Fibroblast of lung (primary cell): ENCODE results near the gene EBF3. TPM values are rescaled to one million over a fixed set of nuclear protein-coding genes. Genes with fewer than 3 reads are reported as not detected.

ENCODE experiments used
- DNase-seq, 2 donors: peaks; one replicate each; pipeline versions ENCODE4 v3.0.0 to v3.0.0-alpha.2; 2010; ENCODE audit warnings: low read depth in 2 of 2
- H2AFZ ChIP-seq: 2 replicates; pipeline ENCODE4 v1.5.1; 2012; ENCODE audit warnings: low read length, control low read depth, inconsistent platforms
- H3K27ac ChIP-seq: 2 replicates; pipeline ENCODE4 v1.5.1; 2011; ENCODE audit warnings: low read length, control low read depth; ENCODE audit not compliant: insufficient read depth
- H3K27me3 ChIP-seq: 2 replicates; pipeline ENCODE4 v1.5.1; 2011; ENCODE audit warnings: mild to moderate bottlenecking, low read length; ENCODE audit not compliant: control insufficient read depth, insufficient read depth
- H3K36me3 ChIP-seq: 2 replicates; pipeline ENCODE4 v1.5.1; 2011; ENCODE audit warnings: low read length; ENCODE audit not compliant: control insufficient read depth, insufficient read depth
- H3K4me1 ChIP-seq: 2 replicates; pipeline ENCODE4 v1.5.1; 2011; ENCODE audit warnings: low read length; ENCODE audit not compliant: control insufficient read depth, insufficient read depth; ENCODE audit errors: extremely low read depth
- H3K4me2 ChIP-seq: 2 replicates; pipeline ENCODE4 v1.5.1; 2011; ENCODE audit warnings: low read length, control low read depth; ENCODE audit not compliant: insufficient read depth; ENCODE audit errors: extremely low read depth
- H3K4me3 ChIP-seq, 4 experiments: fragments of 200-600 bp in 1 of 4; sonication (generic) in 1 of 4; replicated peaks in 1 of 4; 2 replicates each; pipeline ENCODE4 v1.5.1; 2011 to 2016; ENCODE audit warnings: low read length in 4 of 4, low read depth in 3 of 4, mild to moderate bottlenecking in 3 of 4, control low read depth in 2 of 4, inconsistent platforms in 1 of 4, mixed read lengths in 1 of 4; ENCODE audit not compliant: insufficient read depth in 1 of 4; ENCODE audit errors: control extremely low read depth in 1 of 4
- H3K79me2 ChIP-seq: 2 replicates; pipeline ENCODE4 v1.5.1; 2012; ENCODE audit warnings: mild to moderate bottlenecking, low read length, inconsistent platforms; ENCODE audit not compliant: control insufficient read depth, insufficient read depth
- H3K9ac ChIP-seq: 2 replicates; pipeline ENCODE4 v1.5.1; 2011; ENCODE audit warnings: mild to moderate bottlenecking, low read length, control low read depth; ENCODE audit not compliant: insufficient read depth
- H3K9me3 ChIP-seq: 2 replicates; pipeline ENCODE4 v1.5.1; 2012; ENCODE audit warnings: low read depth, low read length; ENCODE audit not compliant: control insufficient read depth, insufficient read depth
- H4K20me1 ChIP-seq: 2 replicates; pipeline ENCODE4 v1.5.1; 2011; ENCODE audit warnings: low read length; ENCODE audit not compliant: control insufficient read depth, insufficient read depth; ENCODE audit errors: extremely low read depth
- EZH2 ChIP-seq: IDR thresholded peaks from 2 replicates; pipeline ENCODE4 v1.5.1; 2012; ENCODE audit warnings: low read length, control low read depth, mild to moderate bottlenecking; ENCODE audit errors: missing control alignments
- polyA plus RNA-seq, 2 donors: library from polyadenylated mRNA; depleted of rRNA in 1 of 2; stranded (reverse) in 1 of 2; unstranded in 1 of 2; fragments of >200 nt; gene quantifications; 2 replicates each; pipeline ENCODE4 v1.2.1, GENCODE V29; 2011 to 2012; ENCODE audit warnings: missing spikeins in 1 of 2
- total RNA-seq: library from RNA; depleted of rRNA; stranded (reverse); fragments of >200 nt; gene quantifications from 2 replicates; pipeline ENCODE4 v1.2.1, GENCODE V29; 2014
- TF ChIP-seq, protein P1 (sequence below), 2 donors: IDR thresholded peaks in 1 of 2; conservative IDR thresholded peaks in 1 of 2; 1 replicate in 1 of 2; 2 replicates in 1 of 2; pipeline ENCODE4 v1.5.1; 2011 to 2012; ENCODE audit warnings: low read length in 2 of 2, control low read depth in 1 of 2, inconsistent platforms in 1 of 2, low read depth in 1 of 2, mild to moderate bottlenecking in 1 of 2

Gene EBF3
- total and polyA plus RNA-seq, 2 donors (not counting 1 experiment from before 2014, with no cell fraction given) = 0.12 to 0.17 TPM

DNA sequence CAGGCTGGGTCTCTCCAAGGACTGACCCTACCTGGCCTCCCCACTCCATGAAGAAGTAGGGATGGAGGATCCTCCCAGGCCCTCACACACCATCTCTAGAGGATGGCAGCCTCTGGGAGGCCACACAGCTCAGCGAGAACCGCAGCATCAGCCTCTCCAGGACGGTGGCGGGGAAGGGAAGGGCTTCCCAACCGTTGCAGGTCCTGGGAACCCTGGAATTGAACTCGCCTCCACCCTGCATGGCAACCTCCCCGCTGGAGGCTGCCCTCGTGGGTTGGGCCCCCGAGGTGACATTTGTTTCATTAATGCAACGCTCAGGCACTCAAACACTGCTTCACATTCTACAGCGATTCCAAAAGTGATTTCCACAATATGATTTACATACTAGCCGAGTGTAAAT, 58.5 kb downstream of the EBF3 start:
- Histone ChIP-seq H3K79me2 (no peaks in the 10 kb centered on the region), H3K27ac (no peak overlapping the region), H3K4me1 (no peaks in the 10 kb centered on the region), H3K9me3 (no peaks in the 10 kb centered on the region), H3K9ac (no peak overlapping the region), H3K4me2 (no peak overlapping the region), H3K36me3 (no peaks in the 10 kb centered on the region), H3K27me3 (no peaks in the 10 kb centered on the region), H3K4me3 (no peak overlapping the region), H4K20me1 (no peaks in the 10 kb centered on the region), H2AFZ (no peak overlapping the region)
- no peak for DNase-seq
- TF ChIP-seq EZH2 = no peak
- TF ChIP-seq, protein P1, sequence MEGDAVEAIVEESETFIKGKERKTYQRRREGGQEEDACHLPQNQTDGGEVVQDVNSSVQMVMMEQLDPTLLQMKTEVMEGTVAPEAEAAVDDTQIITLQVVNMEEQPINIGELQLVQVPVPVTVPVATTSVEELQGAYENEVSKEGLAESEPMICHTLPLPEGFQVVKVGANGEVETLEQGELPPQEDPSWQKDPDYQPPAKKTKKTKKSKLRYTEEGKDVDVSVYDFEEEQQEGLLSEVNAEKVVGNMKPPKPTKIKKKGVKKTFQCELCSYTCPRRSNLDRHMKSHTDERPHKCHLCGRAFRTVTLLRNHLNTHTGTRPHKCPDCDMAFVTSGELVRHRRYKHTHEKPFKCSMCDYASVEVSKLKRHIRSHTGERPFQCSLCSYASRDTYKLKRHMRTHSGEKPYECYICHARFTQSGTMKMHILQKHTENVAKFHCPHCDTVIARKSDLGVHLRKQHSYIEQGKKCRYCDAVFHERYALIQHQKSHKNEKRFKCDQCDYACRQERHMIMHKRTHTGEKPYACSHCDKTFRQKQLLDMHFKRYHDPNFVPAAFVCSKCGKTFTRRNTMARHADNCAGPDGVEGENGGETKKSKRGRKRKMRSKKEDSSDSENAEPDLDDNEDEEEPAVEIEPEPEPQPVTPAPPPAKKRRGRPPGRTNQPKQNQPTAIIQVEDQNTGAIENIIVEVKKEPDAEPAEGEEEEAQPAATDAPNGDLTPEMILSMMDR (conservative IDR thresholded peaks at IDR 0.05 in 1 of 2, IDR thresholded peaks at IDR 0.05 in 1 of 2; ENCODE audit: low read depth in 1 of 2, low read length in 2 of 2) = no peak

DNA sequence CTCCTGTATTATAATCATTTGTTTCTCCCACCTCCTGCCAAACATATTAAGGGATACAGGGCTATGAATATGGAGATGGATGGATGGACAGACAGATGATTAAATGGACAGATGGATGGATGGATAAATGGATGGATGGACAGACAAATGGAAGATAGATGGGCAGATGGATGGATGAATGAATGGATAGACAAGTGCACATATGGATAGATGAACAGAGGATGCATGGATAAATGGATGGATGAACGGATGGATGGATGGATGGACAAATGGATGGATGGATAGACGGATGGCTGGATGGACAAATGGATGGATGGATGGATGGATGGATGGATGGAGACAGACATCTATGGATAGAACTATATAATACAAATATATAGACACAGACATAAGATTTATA, 59.8 kb downstream of the EBF3 start:
- H3K27ac ChIP-seq = no peak overlapping the region
- no peaks in the 10 kb centered on the region for H3K9me3 ChIP-seq
- no peak for DNase-seq
- H4K20me1 ChIP-seq = no peaks in the 10 kb centered on the region
- H2AFZ ChIP-seq = no peak overlapping the region
- H3K79me2 ChIP-seq = no peaks in the 10 kb centered on the region
- H3K9ac ChIP-seq = no peak overlapping the region
- no peak overlapping the region for H3K4me2 ChIP-seq
- peaks cover 4% of the 10 kb centered on the region for H3K27me3 ChIP-seq
- no peaks in the 10 kb centered on the region for H3K4me1 ChIP-seq
- no peaks in the 10 kb centered on the region for H3K36me3 ChIP-seq
- TF ChIP-seq EZH2 = no peak
- TF ChIP-seq, protein P1 (conservative IDR thresholded peaks at IDR 0.05 in 1 of 2, IDR thresholded peaks at IDR 0.05 in 1 of 2; ENCODE audit: low read depth in 1 of 2, low read length in 2 of 2) = no peak
- no peak overlapping the region for H3K4me3 ChIP-seq

DNA sequence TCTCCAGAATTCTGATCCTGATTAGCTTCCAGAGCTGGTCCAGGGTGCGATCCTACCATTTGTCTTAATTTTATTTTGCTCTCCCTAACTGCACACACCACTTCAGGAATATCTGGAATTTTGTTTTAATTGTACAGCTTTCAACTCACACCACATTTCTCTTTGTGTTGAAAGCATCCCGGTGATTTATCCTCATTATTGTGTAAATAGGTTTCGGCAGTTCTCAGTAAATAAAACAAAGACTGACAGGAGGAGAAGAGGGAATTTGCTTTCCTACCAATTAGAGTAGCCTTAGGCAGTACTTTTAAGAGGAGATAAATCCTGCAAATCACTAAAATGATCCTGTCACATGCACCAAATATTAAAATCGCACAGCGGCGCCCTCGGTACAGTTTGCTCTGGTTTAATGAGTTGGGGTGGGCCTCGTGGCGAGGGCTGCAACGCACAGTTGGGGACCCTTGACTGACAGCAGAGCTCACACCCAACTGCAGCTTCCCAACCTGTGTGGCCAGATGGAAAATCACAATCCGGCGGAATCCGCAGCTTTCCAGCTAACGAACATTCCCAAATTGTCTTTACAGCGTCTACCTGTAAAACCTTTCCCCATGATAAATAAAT, 62.6 kb downstream of the EBF3 start:
- Histone ChIP-seq H3K9me3 (no peaks in the 10 kb centered on the region), H3K79me2 (no peaks in the 10 kb centered on the region), H3K4me2 (no peak overlapping the region), H3K27me3 (peaks cover 4% of the 10 kb centered on the region), H3K36me3 (no peaks in the 10 kb centered on the region), H3K9ac (no peak overlapping the region), H4K20me1 (no peaks in the 10 kb centered on the region), H2AFZ (no peak overlapping the region), H3K4me1 (no peaks in the 10 kb centered on the region), H3K27ac (no peak overlapping the region), H3K4me3 (no peak overlapping the region)
- TF ChIP-seq, protein P1 (conservative IDR thresholded peaks at IDR 0.05 in 1 of 2, IDR thresholded peaks at IDR 0.05 in 1 of 2; ENCODE audit: low read depth in 1 of 2, low read length in 2 of 2) = no peak
- no peak for TF ChIP-seq EZH2
- DNase-seq = no peak
